GM23248 (cell line): ENCODE results near the gene PTTG2.

Experiments
- EZH2 ChIP-seq: fragments of 200-600 bp; sonication (generic); IDR thresholded peaks from 2 replicates; pipeline ENCODE4 v1.6.1; 2018; ENCODE audit warnings: antibody characterized with exemption, mild to moderate bottlenecking; ENCODE audit not compliant: insufficient read depth, poor library complexity, severe bottlenecking
- EZH2phosphoT487 ChIP-seq: fragments of 200-600 bp; sonication (generic); IDR thresholded peaks from 2 replicates; pipeline ENCODE4 v1.6.1; 2018; ENCODE audit warnings: antibody characterized with exemption, moderate library complexity, mild to moderate bottlenecking, low read depth; ENCODE audit not compliant: insufficient read depth

DNA sequence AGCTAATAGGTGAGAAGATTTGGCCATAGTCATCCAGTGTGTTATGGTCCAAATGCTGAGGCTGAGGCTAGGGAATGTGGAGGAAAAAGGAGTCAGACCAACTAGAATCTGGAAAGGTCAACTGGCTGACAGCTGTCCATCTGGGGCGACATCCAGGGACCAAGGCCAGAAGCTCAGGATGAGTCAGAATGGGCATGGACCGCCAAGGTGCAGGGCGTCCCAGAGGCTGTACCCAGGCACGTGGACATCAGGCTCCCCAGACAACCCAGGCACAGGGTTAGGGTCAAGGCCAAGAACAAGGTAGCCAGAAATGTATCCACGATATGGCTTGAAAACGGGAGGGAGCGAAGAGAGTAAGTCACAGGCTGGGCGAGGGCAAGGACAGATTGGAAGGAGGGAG lies 26.1 kb upstream of the PTTG2 start:
- TF ChIP-seq EZH2 (no peak), EZH2phosphoT487 (no peak)
